ENCODE data around the gene POLDIP2. TPM values are rescaled to one million over a fixed set of nuclear protein-coding genes. Genes with fewer than 3 reads are reported as not detected.

The POLDIP2 gene
- total and polyA plus RNA-seq, 9 of the 15 experiments (the other 6 are each of a cell fraction or from before 2014, with no cell fraction given), result 22.0 to 137 (median 104) TPM

GRCh38 chr17:28404461-28404811, 47.1 kb upstream of the POLDIP2 start:
- intact Hi-C loops (cut with micrococcal nuclease), result no loop called here
- TF ChIP-seq CBX5 (IDR thresholded peaks at IDR 0.05; ENCODE audit: borderline replicate concordance, low read depth), result no peak
- TF ChIP-seq ZNF121 (CRISPR knock-in tag; conservative IDR thresholded peaks at IDR 0.05), result no peak
- TF ChIP-seq HNRNPK (IDR thresholded peaks at IDR 0.05; ENCODE audit: low read depth, low read length, poor library complexity, severe bottlenecking), result no peak
- TF ChIP-seq ZNF407 (IDR thresholded peaks at IDR 0.05; ENCODE audit: low read depth), result no peak
- TF ChIP-seq EP400 (IDR thresholded peaks at IDR 0.05), result no peak
- no peak for TF ChIP-seq XRCC3 (IDR thresholded peaks at IDR 0.05)
- no peak for TF ChIP-seq ZFX (CRISPR knock-in tag; IDR thresholded peaks at IDR 0.05)
- TF ChIP-seq BMI1 (IDR thresholded peaks at IDR 0.05; ENCODE audit: low read length), result no peak
- peaks cover 8 to 21% of the 10 kb centered on the region in 2 experiments; a peak in 3 of 5 replicates for H3K4me1 ChIP-seq (replicated peaks in 1 of 2; ENCODE audit: control insufficient read depth in 2 of 2, insufficient read depth in 2 of 2, low read length in 2 of 2)

More at GRCh38 chr17:28404461-28404811, 47.1 kb upstream of the POLDIP2 start:
- Histone ChIP-seq H4K20me1 (replicated peaks; ENCODE audit: control insufficient read depth, insufficient read depth, low read length) (no peaks in the 10 kb centered on the region), H3K27me3 (ENCODE audit: control insufficient read depth in 2 of 2, insufficient read depth in 2 of 2, low read length in 2 of 2) (0 out of 5 replicates have a peak, but pooled peaks cover 0 to 1% of the 10 kb centered on the region in 2 experiments), H3K9me1 (ENCODE audit: control insufficient read depth, insufficient read depth, low read length) (peaks cover 3% of the 10 kb centered on the region), H3K9me3 (replicated peaks; ENCODE audit: control insufficient read depth, insufficient read depth, low read depth, low read length) (no peaks in the 10 kb centered on the region), H3K9ac (ENCODE audit: insufficient read depth in 1 of 2, low read depth in 2 of 2, low read length in 2 of 2) (peak overlapping the region in 1 of 2 experiments; percentile 37; a peak in 1 of 4 replicates), H2AFZ (ENCODE audit: low read depth, low read length) (no peak overlapping the region), H3K4me2 (ENCODE audit: insufficient read depth, low read length) (no peak overlapping the region), H3K4me3 (no peak overlapping the region), H3K36me3 (ENCODE audit: control insufficient read depth, insufficient read depth, low read length) (peaks cover 14% of the 10 kb centered on the region; the same call in 1 of the 3 replicates), H3K27ac (ENCODE audit: extremely low read depth, low read depth, low read length) (no peak overlapping the region), H3K79me2 (ENCODE audit: control insufficient read depth, insufficient read depth, low read length) (peaks cover 2% of the 10 kb centered on the region; the same call in 1 of the 3 replicates)
- CTCF ChIA-PET (ENCODE audit: low intra/inter-chr PET ratio), result no interaction called here
- DNase-seq (ENCODE audit: extremely low read depth in 1 of 4, low spot score in 3 of 4), result no peak
- BruUV-seq (replicated peaks), result no TSS peak
- in situ Hi-C loops (cut with MboI), result no loop called here
- POLR2A ChIA-PET, result interaction anchor here (0.6 to 2.5 kb wide), 8 partner anchors 10 to 619 kb away, joined by 3 to 8 read pairs (median 4); no protein-coding TSS in a partner anchor
- ATAC-seq, result no peak
- WGBS (ENCODE audit: insufficient coverage, low coverage, missing lambda C conversion rate), result 84% methylated on average over 5 of the region's 5 CpGs
- FAIRE-seq, result no peak

Measured in K562 (cell line).